Keratinocyte (primary cell): Measurements from ENCODE around the gene NUDT14.

Experiments used
- CTCF ChIP-seq, 3 experiments: IDR thresholded peaks in 1 of 3; conservative IDR thresholded peaks in 1 of 3; optimal IDR thresholded peaks in 1 of 3; 2 replicates in 2 of 3; 3 replicates in 1 of 3; pipeline versions ENCODE3 to v1.5.1; 2011; ENCODE audit warnings: low read length in 3 of 3, mild to moderate bottlenecking in 3 of 3, moderate library complexity in 2 of 3, control low read depth in 1 of 3, inconsistent platforms in 1 of 3; ENCODE audit not compliant: insufficient read depth in 2 of 3; ENCODE audit errors: extremely low read depth in 1 of 3
- EZH2 ChIP-seq: IDR thresholded peaks from one replicate; pipeline ENCODE4 v1.6.1; 2012; ENCODE audit warnings: inconsistent platforms, mild to moderate bottlenecking, low read length, moderate library complexity

- no peak for TF ChIP-seq EZH2
- TF ChIP-seq CTCF (optimal IDR thresholded peaks at IDR 0.05 in 1 of 3, IDR thresholded peaks at IDR 0.05 in 1 of 3, conservative IDR thresholded peaks at IDR 0.05 in 1 of 3; ENCODE audit: extremely low read depth in 1 of 3, insufficient read depth in 2 of 3, low read length in 3 of 3), result no peak
Measured at GRCh38 chr14:105141026-105141425, 40.1 kb downstream of the NUDT14 start.
